Cerebellar cortex (tissue), 1 donor: Measurements from ENCODE around the gene NTRK2.
"Not testable (repeated sequence)": the region's sequence is repeated elsewhere in the genome, so short reads cannot be mapped to it uniquely, and the experiment has no call there.

Source experiments
- DNase-seq: peaks from one replicate; pipeline ENCODE4 v3.0.0-alpha.2; 2015; ENCODE audit warnings: low spot score

Gene NTRK2

DNA sequence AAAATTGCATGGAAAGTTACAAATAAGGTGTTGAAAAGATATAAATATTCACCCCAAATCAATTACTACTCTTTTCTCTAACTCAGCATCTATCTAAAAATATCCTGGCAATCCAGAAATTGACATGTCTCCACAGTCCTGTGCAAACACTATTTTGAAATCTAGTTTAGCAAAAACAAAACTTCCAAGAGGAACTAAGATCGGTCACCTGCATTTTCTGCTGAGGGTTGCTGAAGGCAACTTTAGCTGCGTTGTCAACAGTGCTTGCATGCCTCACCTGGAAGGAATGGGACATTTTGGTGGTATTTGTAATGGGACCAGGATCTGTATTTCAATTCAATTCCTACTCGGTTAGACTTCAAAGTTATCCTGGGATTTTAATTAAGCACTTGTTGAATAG lies 398.3 kb downstream of the NTRK2 start:
- no peak for DNase-seq

DNA sequence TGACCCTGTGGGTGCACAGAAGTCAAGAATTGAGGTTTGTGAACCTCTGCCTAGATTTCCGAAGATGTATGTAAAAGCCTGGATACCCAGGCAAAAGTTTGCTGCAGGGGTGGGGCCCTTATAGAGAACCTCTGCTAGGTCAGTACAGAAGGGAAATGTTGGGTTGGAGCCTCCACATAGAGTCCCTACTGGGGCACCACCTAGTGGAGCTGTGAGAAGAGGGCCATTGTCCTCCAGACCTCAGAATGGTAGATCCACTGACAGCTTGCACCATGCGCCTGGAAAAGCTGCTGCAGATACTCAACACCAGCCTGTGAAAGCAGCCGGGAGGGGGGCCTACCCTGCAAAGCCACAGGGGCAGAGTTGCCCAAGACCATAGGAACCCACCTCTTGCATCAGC lies 399.9 kb downstream of the NTRK2 start:
- not testable (repeated sequence) for DNase-seq
